Measurements from ENCODE around the gene CFAP99. TPM values are rescaled to one million over a fixed set of nuclear protein-coding genes. Genes with fewer than 3 reads are reported as not detected.

Gene CFAP99
- polyA plus RNA-seq, 6 donors from 2014 or later, result not detected

DNA sequence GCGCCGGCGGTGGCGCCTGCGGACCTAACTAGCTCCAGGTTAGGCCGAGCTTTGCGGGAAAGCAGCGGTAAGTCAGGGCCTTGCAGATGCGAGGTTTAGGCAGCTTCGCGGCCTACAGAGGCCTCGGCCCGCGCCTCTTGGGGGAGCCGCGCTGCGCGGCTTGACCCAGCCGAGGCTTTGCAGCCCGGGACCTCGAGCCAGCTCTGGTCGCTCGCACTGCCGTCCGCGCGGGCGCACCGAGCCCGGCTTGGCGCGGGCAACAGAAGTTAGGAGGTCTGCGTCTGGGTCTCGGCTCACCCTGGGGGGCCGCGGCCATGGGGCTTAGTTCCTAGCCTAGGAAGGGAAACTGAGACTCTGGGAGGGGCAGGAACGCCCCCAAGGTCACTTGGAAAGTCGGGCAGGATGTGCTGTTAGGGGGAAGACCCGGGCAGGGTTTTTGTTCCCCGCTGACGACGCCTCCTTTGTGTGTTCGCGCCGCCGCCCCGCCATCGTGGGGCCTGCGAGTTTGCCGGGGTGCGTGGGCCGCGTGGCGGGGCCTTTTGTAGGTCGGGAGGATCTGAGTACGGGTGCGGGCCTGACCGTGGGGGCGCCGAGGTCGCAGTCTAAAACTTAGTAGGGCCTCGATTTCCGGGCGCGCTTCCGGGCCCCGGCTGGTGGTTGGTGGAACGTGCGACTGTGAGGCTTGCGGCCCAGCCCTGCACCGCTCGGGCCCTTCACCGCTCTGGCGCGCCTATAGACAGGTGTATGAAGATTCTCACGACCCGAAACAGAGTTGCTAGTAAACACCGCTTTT lies 50.6 kb downstream of the CFAP99 start:
- H3K4me1 Mint-ChIP-seq, result peaks cover 22 to 48% (median 40%) of the 10 kb centered on the region in 3 donors
- DNase-seq (peak; percentile 77), ATAC-seq (ENCODE audit: low read depth in 2 of 2) (peak; percentile 53 to 63)
- peak overlapping the region; percentile 92 to 98 (median 96) for H3K4me3 Mint-ChIP-seq
- H3K9me3 Mint-ChIP-seq, result no peaks in the 10 kb centered on the region
- H3K27ac Mint-ChIP-seq, result peak overlapping the region; percentile 92 to 99 (median 98)
- no peaks in the 10 kb centered on the region for H3K36me3 Mint-ChIP-seq
- no peaks in the 10 kb centered on the region for H3K27me3 Mint-ChIP-seq

DNA sequence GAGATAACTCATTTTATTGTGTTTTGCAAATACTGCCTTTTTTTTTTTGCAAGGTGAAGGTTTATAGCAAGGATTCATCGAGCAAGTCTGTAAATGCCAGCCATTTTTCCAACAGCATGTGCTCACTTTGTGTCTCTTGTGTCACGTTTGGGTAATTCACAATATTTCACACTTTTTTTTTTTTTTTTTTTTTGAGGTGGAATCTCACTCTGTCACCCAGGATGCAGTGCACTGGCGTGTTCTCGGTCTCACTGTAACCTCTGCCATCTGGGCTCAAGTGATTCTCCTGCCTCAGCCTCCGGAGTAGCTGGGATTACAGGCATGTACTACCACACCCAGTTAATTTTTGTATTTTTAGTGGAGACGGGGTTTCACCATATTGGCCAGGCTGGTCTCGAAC lies 52.0 kb downstream of the CFAP99 start:
- Mint-ChIP-seq H3K36me3 (peaks cover 0 to 1% of the 10 kb centered on the region in 2 donors), H3K27ac (peak overlapping the region; percentile 58 to 99 (median 98)), H3K9me3 (no peaks in the 10 kb centered on the region), H3K27me3 (no peaks in the 10 kb centered on the region), H3K4me3 (peak overlapping the region; percentile 47 to 98 (median 95)), H3K4me1 (peaks cover 26 to 58% (median 43%) of the 10 kb centered on the region in 3 donors)
- ATAC-seq (ENCODE audit: low read depth in 2 of 2) (no peak), DNase-seq (no peak)

GRCh38 chr4:2472187-2472586 lies 53.4 kb downstream of the CFAP99 start:
- Mint-ChIP-seq H3K4me1 (peaks cover 35 to 69% (median 51%) of the 10 kb centered on the region in 3 donors), H3K27ac (peak overlapping the region in 2 of 6 donors; percentile 2 to 77), H3K9me3 (no peaks in the 10 kb centered on the region), H3K27me3 (no peaks in the 10 kb centered on the region), H3K4me3 (peak overlapping the region in 3 of 8 donors; percentile 16 to 96 (median 34)), H3K36me3 (peaks cover 0 to 6% of the 10 kb centered on the region in 2 donors)
- ATAC-seq (ENCODE audit: low read depth in 2 of 2), result no peak
- DNase-seq, result no peak

DNA sequence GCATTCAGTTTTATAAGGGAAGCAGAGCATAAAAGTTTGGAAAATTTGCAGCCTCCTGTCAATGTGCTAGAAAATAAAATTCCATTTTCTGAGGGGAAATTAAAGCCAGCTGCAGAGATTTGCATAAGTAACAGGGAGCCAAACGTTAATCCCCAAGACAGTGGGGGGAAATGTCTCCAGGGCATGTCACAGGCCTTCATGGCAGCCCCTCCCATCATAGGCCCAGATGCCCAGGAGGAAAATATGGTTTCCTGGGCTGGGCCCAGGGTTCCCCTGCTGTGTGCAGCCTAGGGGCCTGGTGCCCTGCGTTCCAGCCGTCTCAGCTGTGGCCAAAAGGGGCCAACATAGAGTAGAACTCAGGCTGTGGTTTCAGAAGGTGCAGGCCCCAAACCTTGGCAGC lies 59.5 kb downstream of the CFAP99 start:
- no peak for ATAC-seq (ENCODE audit: low read depth in 2 of 2)

GRCh38 chr4:2480649-2481048 lies 61.9 kb downstream of the CFAP99 start:
- ATAC-seq (ENCODE audit: low read depth in 2 of 2), result no peak
- Mint-ChIP-seq H3K27me3 (no peaks in the 10 kb centered on the region), H3K36me3 (peaks cover 0 to 6% of the 10 kb centered on the region in 2 donors), H3K4me1 (peaks cover 77 to 96% (median 84%) of the 10 kb centered on the region in 3 donors), H3K4me3 (peak overlapping the region in 1 of 8 donors; percentile 2), H3K27ac (peak overlapping the region in 4 of 6 donors; percentile 26 to 96 (median 76)), H3K9me3 (no peaks in the 10 kb centered on the region)
- DNase-seq, result no peak

More for the DNA sequence above, 59.5 kb downstream of the CFAP99 start:
- H3K4me3 Mint-ChIP-seq, result peak overlapping the region in 3 of 8 donors; percentile 15 to 30 (median 17)
- peak overlapping the region in 5 of 6 donors; percentile 14 to 85 (median 33) for H3K27ac Mint-ChIP-seq
- peaks cover 61 to 91% (median 70%) of the 10 kb centered on the region in 3 donors for H3K4me1 Mint-ChIP-seq
- H3K27me3 Mint-ChIP-seq, result no peaks in the 10 kb centered on the region
- H3K36me3 Mint-ChIP-seq, result peaks cover 0 to 6% of the 10 kb centered on the region in 2 donors
- H3K9me3 Mint-ChIP-seq, result no peaks in the 10 kb centered on the region
- no peak for DNase-seq

- Mint-ChIP-seq H3K27ac (peak overlapping the region; percentile 79 to 95 (median 88)), H3K36me3 (no peaks in the 10 kb centered on the region), H3K4me1 (peaks cover 79 to 96% (median 89%) of the 10 kb centered on the region in 3 donors), H3K9me3 (no peaks in the 10 kb centered on the region), H3K4me3 (peak overlapping the region in 6 of 8 donors; percentile 35 to 82 (median 56)), H3K27me3 (no peaks in the 10 kb centered on the region)
- DNase-seq (no peak), ATAC-seq (ENCODE audit: low read depth in 2 of 2) (no peak)
Measured at GRCh38 chr4:2482192-2482591, 63.4 kb downstream of the CFAP99 start.

GRCh38 chr4:2482693-2483092 lies 63.9 kb downstream of the CFAP99 start:
- Mint-ChIP-seq H3K27me3 (no peaks in the 10 kb centered on the region), H3K27ac (peak overlapping the region; percentile 79 to 95 (median 92)), H3K9me3 (no peaks in the 10 kb centered on the region), H3K4me3 (peak overlapping the region in 7 of 8 donors; percentile 46 to 82 (median 74)), H3K36me3 (no peaks in the 10 kb centered on the region), H3K4me1 (peaks cover 77 to 96% (median 88%) of the 10 kb centered on the region in 3 donors)
- no peak for DNase-seq
- no peak for ATAC-seq (ENCODE audit: low read depth in 2 of 2)

- H3K4me3 Mint-ChIP-seq, result peak overlapping the region in 5 of 8 donors; percentile 40 to 82 (median 60)
- no peak for DNase-seq
Measured at GRCh38 chr4:2483237-2483636, 64.5 kb downstream of the CFAP99 start.

GRCh38 chr4:2484185-2484584 lies 65.4 kb downstream of the CFAP99 start:
- Mint-ChIP-seq H3K27me3 (no peaks in the 10 kb centered on the region), H3K36me3 (no peaks in the 10 kb centered on the region), H3K4me3 (peak overlapping the region; percentile 52 to 83 (median 78)), H3K4me1 (peaks cover 71 to 90% (median 86%) of the 10 kb centered on the region in 3 donors), H3K27ac (peak overlapping the region; percentile 36 to 98 (median 92)), H3K9me3 (no peaks in the 10 kb centered on the region)
- ATAC-seq (ENCODE audit: low read depth in 2 of 2) (peak in 1 of 2 donors; percentile 4), DNase-seq (peak; percentile 25)

More at GRCh38 chr4:2483237-2483636, 64.5 kb downstream of the CFAP99 start:
- Mint-ChIP-seq H3K4me1 (peaks cover 77 to 96% (median 88%) of the 10 kb centered on the region in 3 donors), H3K27me3 (no peaks in the 10 kb centered on the region), H3K36me3 (no peaks in the 10 kb centered on the region), H3K27ac (peak overlapping the region; percentile 33 to 95 (median 66)), H3K9me3 (no peaks in the 10 kb centered on the region)
- no peak for ATAC-seq (ENCODE audit: low read depth in 2 of 2)

DNA sequence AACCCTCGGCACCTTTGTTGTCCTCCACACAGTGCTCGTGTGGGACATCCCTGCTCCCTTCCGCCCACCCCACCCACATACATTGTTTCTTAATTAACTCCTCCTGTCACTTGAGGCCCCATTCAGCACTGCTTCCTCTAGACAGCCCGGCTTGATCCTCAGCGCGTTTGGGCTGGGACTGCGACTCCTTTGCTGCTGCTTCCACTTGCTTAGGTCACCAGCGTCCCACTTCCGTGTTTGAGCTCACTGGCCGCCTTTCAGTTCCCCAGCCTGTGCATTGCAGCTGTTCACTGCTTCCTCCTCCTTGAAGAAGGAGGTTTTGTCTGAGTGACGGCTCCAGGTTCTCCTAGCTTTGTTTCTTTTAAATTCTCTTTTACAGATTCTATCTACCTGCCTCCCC lies 66.2 kb downstream of the CFAP99 start:
- DNase-seq (peak; percentile 83), ATAC-seq (ENCODE audit: low read depth in 2 of 2) (peak; percentile 94 to 95)
- H3K4me3 Mint-ChIP-seq, result peak overlapping the region; percentile 53 to 92 (median 82)
- H3K27me3 Mint-ChIP-seq, result no peaks in the 10 kb centered on the region
- H3K36me3 Mint-ChIP-seq, result peaks cover 0 to 2% of the 10 kb centered on the region in 2 donors
- H3K9me3 Mint-ChIP-seq, result no peaks in the 10 kb centered on the region
- H3K27ac Mint-ChIP-seq, result peak overlapping the region; percentile 89 to 98 (median 95)
- H3K4me1 Mint-ChIP-seq, result peaks cover 64 to 87% (median 84%) of the 10 kb centered on the region in 3 donors

DNA sequence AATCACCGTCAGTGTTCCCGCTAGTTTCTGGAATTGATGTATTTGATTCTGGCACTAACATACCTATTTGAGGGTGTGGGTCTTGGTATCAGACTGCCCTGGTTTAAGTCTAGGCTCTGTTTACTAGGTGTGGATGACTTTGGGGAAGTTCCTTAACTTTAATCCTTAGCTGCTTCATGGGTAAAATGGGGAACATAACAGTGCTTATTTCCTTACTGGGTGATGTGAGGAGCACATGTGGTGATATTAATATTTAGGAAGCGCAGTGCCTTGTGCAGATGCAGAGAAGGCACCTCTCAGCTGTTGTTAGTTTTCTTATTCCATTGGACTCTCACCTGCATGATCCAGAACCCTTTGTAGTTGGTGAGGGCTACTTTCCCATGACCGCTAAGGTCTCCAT lies 67.2 kb downstream of the CFAP99 start:
- Mint-ChIP-seq H3K4me1 (peaks cover 63 to 85% (median 75%) of the 10 kb centered on the region in 3 donors), H3K9me3 (no peaks in the 10 kb centered on the region), H3K27me3 (no peaks in the 10 kb centered on the region), H3K36me3 (peaks cover 0 to 9% of the 10 kb centered on the region in 2 donors), H3K4me3 (peak overlapping the region; percentile 44 to 90 (median 79)), H3K27ac (peak overlapping the region; percentile 89 to 98 (median 95))
- ATAC-seq (ENCODE audit: low read depth in 2 of 2) (no peak), DNase-seq (no peak)

DNA sequence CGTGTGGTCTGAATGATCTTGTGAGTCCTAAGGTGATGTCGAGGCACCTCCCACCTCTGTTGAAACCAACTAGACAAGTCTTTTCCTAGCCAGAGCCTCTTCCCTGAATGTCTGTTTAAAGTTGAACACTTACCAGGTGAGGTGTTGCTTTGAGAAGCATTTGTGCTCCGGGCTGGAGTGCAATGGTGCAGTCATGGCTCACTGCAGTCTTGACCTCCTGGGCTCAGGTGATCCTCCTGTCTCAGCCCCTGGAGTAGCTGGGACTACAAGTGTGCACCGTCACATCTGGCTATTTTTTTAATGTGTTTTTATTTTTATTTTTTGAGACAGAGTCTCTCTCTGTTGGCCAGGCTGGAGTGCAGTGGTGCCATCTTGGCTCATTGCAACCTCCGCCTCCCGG lies 68.2 kb downstream of the CFAP99 start:
- peak overlapping the region; percentile 79 to 98 (median 90) for H3K27ac Mint-ChIP-seq
- no peaks in the 10 kb centered on the region for H3K9me3 Mint-ChIP-seq
- no peak for DNase-seq
- H3K4me3 Mint-ChIP-seq, result peak overlapping the region in 7 of 8 donors; percentile 35 to 90 (median 80)
- no peak for ATAC-seq (ENCODE audit: low read depth in 2 of 2)
- H3K4me1 Mint-ChIP-seq, result peaks cover 58 to 75% (median 65%) of the 10 kb centered on the region in 3 donors
- no peaks in the 10 kb centered on the region for H3K27me3 Mint-ChIP-seq
- peaks cover 0 to 9% of the 10 kb centered on the region in 2 donors for H3K36me3 Mint-ChIP-seq

DNA sequence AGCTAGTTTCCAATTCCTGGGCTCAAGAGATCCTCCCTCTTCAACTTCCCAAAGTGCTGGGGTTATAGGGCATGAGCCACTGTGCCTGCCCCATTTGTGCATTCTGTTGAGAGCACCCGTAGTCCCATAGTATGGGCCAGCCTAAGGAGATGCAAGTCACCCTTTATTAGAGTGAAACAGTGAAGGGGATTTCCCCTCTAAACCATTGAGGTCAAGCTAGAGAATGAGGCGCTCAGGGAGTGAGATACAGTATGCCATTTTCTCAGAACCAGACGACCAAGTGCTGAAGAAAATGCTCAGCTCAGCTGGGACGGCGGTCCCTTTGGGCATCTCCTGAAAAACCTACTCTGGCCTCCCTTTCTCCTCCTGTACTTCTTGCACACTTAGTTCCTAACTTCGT lies 68.9 kb downstream of the CFAP99 start:
- peak in 1 of 2 donors; percentile 15 for ATAC-seq (ENCODE audit: low read depth in 2 of 2)
- peak overlapping the region in 4 of 6 donors; percentile 83 to 93 (median 90) for H3K27ac Mint-ChIP-seq
- DNase-seq, result no peak
- peaks cover 54 to 70% (median 60%) of the 10 kb centered on the region in 3 donors for H3K4me1 Mint-ChIP-seq
- H3K36me3 Mint-ChIP-seq, result peaks cover under 1 to 10% of the 10 kb centered on the region in 2 donors
- H3K4me3 Mint-ChIP-seq, result peak overlapping the region in 5 of 8 donors; percentile 32 to 79 (median 57)
- no peaks in the 10 kb centered on the region for H3K9me3 Mint-ChIP-seq
- no peaks in the 10 kb centered on the region for H3K27me3 Mint-ChIP-seq

Measured in naive B cell (primary cell).